Calu3 (cell line): ENCODE results near the gene CXCL12. TPM values are rescaled to one million over a fixed set of nuclear protein-coding genes. Genes with fewer than 3 reads are reported as not detected.

Experiments used
- BruUV-seq: library from RNA; stranded (reverse); fragments of 400-500 nt; replicated peaks from 2 replicates; lab custom pipeline; 2021; lab: Mats Ljungman, UMichigan
- CTCF ChIA-PET: fragments of 300-600 bp; sonication (Branson Sonifier 250); formaldehyde crosslinking; loops from one replicate; lab custom pipeline; 2022; ENCODE audit warnings: antibody characterized with exemption; lab: Charles Lee
- DNase-seq: peaks from one replicate; pipeline ENCODE4 v3.0.0; 2022
- H3K27ac Mint-ChIP-seq: one replicate; pipeline ENCODE4 v1.8.0; 2022; ENCODE audit warnings: mixed read lengths; ENCODE audit not compliant: unreplicated experiment
- H3K27me3 Mint-ChIP-seq: one replicate; pipeline ENCODE4 v1.8.0; 2022; ENCODE audit warnings: mixed read lengths; ENCODE audit not compliant: unreplicated experiment
- H3K36me3 Mint-ChIP-seq: one replicate; pipeline ENCODE4 v1.8.0; 2022; ENCODE audit warnings: mild to moderate bottlenecking, moderate library complexity, mixed read lengths; ENCODE audit not compliant: insufficient read depth, unreplicated experiment
- H3K4me1 Mint-ChIP-seq: one replicate; pipeline ENCODE4 v1.8.0; 2022; ENCODE audit warnings: mild to moderate bottlenecking, low read depth, mixed read lengths; ENCODE audit not compliant: unreplicated experiment
- H3K4me3 Mint-ChIP-seq: one replicate; pipeline ENCODE4 v1.8.0; 2022; ENCODE audit warnings: mild to moderate bottlenecking, low read depth, moderate library complexity, mixed read lengths; ENCODE audit not compliant: unreplicated experiment
- H3K9me3 Mint-ChIP-seq: one replicate; pipeline ENCODE4 v1.8.0; 2022; ENCODE audit warnings: low read depth, mixed read lengths; ENCODE audit not compliant: unreplicated experiment
- CTCF ChIP-seq: fragments of 200-600 bp; IDR thresholded peaks from one replicate; pipeline ENCODE4 v1.8.0; 2022; ENCODE audit warnings: antibody characterized with exemption; ENCODE audit not compliant: unreplicated experiment
- intact Hi-C: fragments of 100-400 bp; cut with micrococcal nuclease; formaldehyde crosslinking; loops from one replicate; pipeline ENCODE4 v1.10.0; 2022; ENCODE audit not compliant: unreplicated experiment
- total RNA-seq: library from RNA; stranded (reverse); gene quantifications from 2 replicates; pipeline ENCODE4 v1.2.3, GENCODE V29; 2022

The CXCL12 gene
- total RNA-seq, 1 experiment from 2014 or later = not detected

- no peak for DNase-seq
- no peaks in the 10 kb centered on the region for H3K4me1 Mint-ChIP-seq
- no peaks in the 10 kb centered on the region for H3K36me3 Mint-ChIP-seq
- H3K4me3 Mint-ChIP-seq = no peak overlapping the region
- no peak for TF ChIP-seq CTCF
- H3K9me3 Mint-ChIP-seq = no peaks in the 10 kb centered on the region
- CTCF ChIA-PET = interaction anchor here (0.6 kb wide), 1 partner anchor 11 kb away, joined by 3 read pairs; no protein-coding TSS in a partner anchor
- H3K27ac Mint-ChIP-seq = no peak overlapping the region
- intact Hi-C loops = no loop called here
- BruUV-seq = no TSS peak
- peaks cover 13% of the 10 kb centered on the region for H3K27me3 Mint-ChIP-seq
These were observed 47.8 kb downstream of the CXCL12 start for GRCh38 chr10:44337081-44337480.

GRCh38 chr10:44335330-44336021 is 49.4 kb downstream of the CXCL12 start:
- CTCF ChIA-PET = interaction anchor here (0.6 to 1.0 kb wide), 2 partner anchors 10 to 236 kb away, joined by 3 read pairs; no protein-coding TSS in a partner anchor
- BruUV-seq = no TSS peak
- H3K36me3 Mint-ChIP-seq = no peaks in the 10 kb centered on the region
- H3K27ac Mint-ChIP-seq = no peak overlapping the region
- no peak overlapping the region for H3K4me3 Mint-ChIP-seq
- TF ChIP-seq CTCF = no peak
- intact Hi-C loops = no loop called here
- no peaks in the 10 kb centered on the region for H3K9me3 Mint-ChIP-seq
- DNase-seq = no peak
- H3K4me1 Mint-ChIP-seq = no peaks in the 10 kb centered on the region
- H3K27me3 Mint-ChIP-seq = peaks cover 12% of the 10 kb centered on the region

GRCh38 chr10:44334621-44335184 is 50.2 kb downstream of the CXCL12 start:
- Mint-ChIP-seq H3K27ac (no peak overlapping the region), H3K4me1 (no peaks in the 10 kb centered on the region), H3K4me3 (no peak overlapping the region), H3K36me3 (no peaks in the 10 kb centered on the region), H3K27me3 (peaks cover 4% of the 10 kb centered on the region), H3K9me3 (no peaks in the 10 kb centered on the region)
- CTCF ChIA-PET = interaction anchor here (0.6 kb wide), 1 partner anchor 236 kb away, joined by 3 read pairs; no protein-coding TSS in a partner anchor
- no TSS peak for BruUV-seq
- no peak for TF ChIP-seq CTCF
- intact Hi-C loops = no loop called here
- no peak for DNase-seq

- H3K4me3 Mint-ChIP-seq = no peak overlapping the region
These were observed 50.8 kb downstream of the CXCL12 start for GRCh38 chr10:44334091-44334490.

More at GRCh38 chr10:44334091-44334490, 50.8 kb downstream of the CXCL12 start:
- CTCF ChIA-PET = interaction anchor here (0.9 kb wide), 1 partner anchor 10 kb away, joined by 4 read pairs; no protein-coding TSS in a partner anchor
- DNase-seq = no peak
- H3K36me3 Mint-ChIP-seq = no peaks in the 10 kb centered on the region
- no peak overlapping the region for H3K27ac Mint-ChIP-seq
- no peaks in the 10 kb centered on the region for H3K9me3 Mint-ChIP-seq
- intact Hi-C loops = no loop called here
- no peaks in the 10 kb centered on the region for H3K4me1 Mint-ChIP-seq
- no peaks in the 10 kb centered on the region for H3K27me3 Mint-ChIP-seq
- no TSS peak for BruUV-seq
- TF ChIP-seq CTCF = no peak
